Epithelial cell of esophagus (primary cell): ENCODE data around the gene STX1B.

ENCODE experiments used
- DNase-seq: peaks from one replicate; pipeline ENCODE4 v3.0.0; 2010; ENCODE audit warnings: low read depth
- H3K4me3 ChIP-seq: 2 replicates; pipeline ENCODE4 v1.5.1; 2011; ENCODE audit warnings: mild to moderate bottlenecking, low read length, control low read depth
- CTCF ChIP-seq: IDR thresholded peaks from 2 replicates; pipeline ENCODE4 v1.5.1; 2011; ENCODE audit warnings: low read depth, mild to moderate bottlenecking, low read length, control low read depth, inconsistent platforms; ENCODE audit not compliant: insufficient read depth; ENCODE audit errors: missing control alignments

The STX1B gene

GRCh38 chr16:30989469-30990047 lies 20.9 kb downstream of the STX1B start:
- no peak for DNase-seq
- TF ChIP-seq CTCF: no peak
- H3K4me3 ChIP-seq: no peak overlapping the region

GRCh38 chr16:30987581-30988190 lies 22.8 kb downstream of the STX1B start:
- DNase-seq: no peak
- no peak for TF ChIP-seq CTCF
- no peak overlapping the region for H3K4me3 ChIP-seq

- DNase-seq: no peak
- H3K4me3 ChIP-seq: no peak overlapping the region
- no peak for TF ChIP-seq CTCF
Measured at GRCh38 chr16:30986129-30986991, 24.1 kb downstream of the STX1B start.

- H3K4me3 ChIP-seq: peak overlapping the region; percentile 51
- DNase-seq: peak; percentile 73
- TF ChIP-seq CTCF: peak; percentile 53
Measured at GRCh38 chr16:30985401-30986128, 24.9 kb downstream of the STX1B start.

- TF ChIP-seq CTCF: peak; percentile 87
- peak; percentile 78 for DNase-seq
- peak within 1 kb of the TSS; percentile 51 for H3K4me3 ChIP-seq
Measured at GRCh38 chr16:30984669-30985400, 25.6 kb downstream of the STX1B start, which contains the start of gene HSD3B7. Gene HSD3B7, plus strand, starts transcription at chr16:30985207. Its CDS starts 452 bp downstream, at chr16:30985659.
